GM04504 (cell line): Measurements from ENCODE around the gene STK32C.
"Not testable (repeated sequence)": the region's sequence is repeated elsewhere in the genome, so short reads cannot be mapped to it uniquely, and the experiment has no call there.

ENCODE experiments used
- DNase-seq: peaks from one replicate; pipeline ENCODE4 v3.0.0-alpha.2; 2012; ENCODE audit warnings: low read depth

STK32C gene

DNA sequence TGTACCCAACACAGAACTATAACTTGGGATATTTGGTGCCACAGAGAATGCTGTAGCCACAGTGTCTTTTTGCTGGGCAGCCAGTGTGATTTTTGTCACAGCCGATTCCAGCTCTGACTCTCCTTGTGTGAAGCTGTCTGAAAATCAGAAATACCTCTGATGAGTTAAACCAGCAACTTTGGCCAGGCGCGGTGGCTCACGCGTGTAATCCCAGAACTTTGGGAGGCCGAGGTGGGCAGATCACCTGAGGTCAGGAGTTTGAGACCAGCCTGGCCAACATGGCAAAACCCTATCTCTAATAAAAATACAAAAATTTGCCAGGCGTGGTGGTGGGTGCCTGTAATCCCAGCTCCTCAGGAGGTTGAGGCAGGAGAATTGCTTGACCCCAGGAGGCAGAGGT, 30.1 kb upstream of the STK32C start:
- not testable (repeated sequence) for DNase-seq

DNA sequence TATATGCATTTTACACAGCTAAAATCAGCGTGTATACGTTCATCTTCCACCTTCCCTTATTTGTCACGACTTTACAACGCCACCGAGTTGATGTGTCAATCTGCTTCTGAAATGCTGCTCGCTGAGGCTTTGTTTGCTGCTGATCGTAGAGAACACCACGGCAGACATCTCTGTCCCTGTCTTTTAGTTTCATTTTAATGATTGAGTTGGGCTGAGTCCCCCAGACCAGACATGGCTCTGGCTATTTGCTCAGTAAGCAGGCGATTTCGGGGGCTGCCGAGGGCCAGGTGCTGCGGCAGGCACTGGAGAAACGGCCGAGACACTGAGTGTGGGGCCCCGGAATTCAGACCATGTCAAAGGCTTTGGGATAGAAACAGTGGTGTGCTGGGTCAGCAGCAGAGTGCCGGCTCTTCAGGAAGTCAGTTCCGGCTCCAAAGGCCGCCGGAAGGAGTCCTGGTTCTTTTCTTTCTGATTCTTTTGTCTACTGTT, 29.2 kb upstream of the STK32C start:
- DNase-seq, result no peak

DNA sequence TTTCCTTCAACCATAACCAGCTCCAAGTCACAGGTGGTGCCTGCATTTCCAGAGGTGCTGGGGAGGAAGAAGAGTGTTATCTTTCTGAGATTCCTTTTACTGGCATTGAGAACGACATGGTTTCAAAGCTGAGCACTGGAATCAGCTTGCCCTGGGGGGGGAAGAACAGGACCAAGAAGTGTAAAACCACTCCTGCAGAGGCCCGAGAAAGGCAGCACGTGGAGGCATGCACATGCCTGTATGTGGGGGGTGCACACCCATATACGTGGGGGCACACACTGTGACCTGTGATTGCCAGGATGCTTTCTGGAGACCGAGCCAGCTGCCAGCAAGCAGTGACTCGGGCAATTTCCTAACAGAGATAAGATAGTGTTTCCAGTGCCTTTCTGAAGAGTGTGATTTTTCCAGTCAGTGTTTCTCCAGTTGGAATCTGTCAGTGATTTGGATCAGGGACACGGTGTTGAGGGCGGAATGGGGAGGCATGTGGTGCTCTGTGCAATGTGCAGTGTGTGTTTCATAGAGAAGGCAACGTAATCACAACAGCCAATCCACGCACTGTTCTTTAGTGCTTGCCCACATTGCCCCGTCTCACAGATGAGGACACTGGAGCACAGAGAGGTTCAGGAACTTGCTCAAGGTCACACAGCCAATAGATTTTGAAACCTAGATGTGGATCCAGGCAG, 28.5 kb upstream of the STK32C start:
- no peak for DNase-seq

DNA sequence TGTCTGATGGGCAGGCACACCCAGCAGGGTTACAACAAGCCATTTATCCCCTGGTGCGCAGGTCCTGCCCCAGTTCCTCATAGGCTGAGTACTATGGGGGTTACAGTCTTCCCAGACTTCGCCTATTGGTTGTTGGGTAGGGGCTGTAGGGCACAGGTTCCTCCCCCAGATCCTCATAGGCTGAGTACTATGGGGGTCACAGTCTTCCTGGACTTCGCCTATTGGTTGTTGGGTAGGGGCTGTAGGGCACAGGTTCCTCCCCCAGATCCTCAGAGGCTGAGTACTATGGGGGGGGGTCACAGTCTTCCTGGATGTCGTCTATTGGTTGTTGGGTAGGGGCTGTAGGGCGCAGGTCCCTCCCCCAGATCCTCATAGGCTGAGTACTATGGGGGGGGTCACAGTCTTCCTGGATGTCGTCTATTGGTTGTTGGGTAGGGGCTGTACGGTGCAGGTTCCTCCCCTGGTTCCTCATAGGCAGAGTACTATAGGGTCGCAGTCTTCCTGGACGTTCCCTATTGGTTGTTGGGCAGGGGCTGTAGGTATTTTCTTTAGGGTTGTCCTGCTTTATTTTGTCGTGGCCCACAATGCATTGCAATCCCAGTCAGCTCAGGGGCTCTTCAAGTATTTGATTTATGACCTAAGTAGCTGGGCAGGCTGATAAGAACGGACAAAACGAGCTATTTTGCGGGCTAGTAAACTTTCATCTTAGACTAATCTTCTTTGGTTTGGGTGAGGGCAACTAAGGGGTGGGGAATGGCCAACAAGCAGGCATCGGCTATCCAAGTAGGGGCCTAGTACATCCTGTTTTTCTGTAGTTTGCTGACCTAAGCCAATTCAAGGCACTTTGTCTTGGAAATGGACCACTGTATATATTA, 27.7 kb upstream of the STK32C start:
- DNase-seq, result no peak

DNA sequence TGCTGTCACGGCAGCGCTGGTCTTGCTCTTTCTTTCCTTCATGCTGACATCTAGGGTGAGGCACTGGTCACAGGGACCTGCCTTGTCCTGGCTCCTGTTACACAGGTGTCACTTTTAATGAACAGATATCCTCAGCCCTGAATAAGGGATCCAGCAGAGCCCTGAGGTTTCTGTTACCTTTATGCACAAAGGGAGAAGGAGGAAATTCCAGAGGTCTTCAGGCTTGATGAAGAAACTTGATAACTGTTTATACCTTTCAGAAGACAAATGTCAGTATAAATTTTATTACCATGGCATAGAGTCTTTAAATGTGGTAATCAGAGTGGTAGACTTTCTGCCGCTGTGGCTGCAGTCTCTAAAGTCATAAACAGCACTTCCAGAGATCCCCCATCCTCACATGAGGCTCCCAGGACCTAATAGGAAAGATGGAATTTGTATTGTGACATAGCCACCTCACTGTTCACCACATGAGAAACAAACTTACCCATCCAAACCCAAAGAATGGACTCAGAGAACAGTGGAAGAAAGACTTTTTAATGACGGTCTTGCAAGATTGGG, 27.0 kb upstream of the STK32C start:
- no peak for DNase-seq

DNA sequence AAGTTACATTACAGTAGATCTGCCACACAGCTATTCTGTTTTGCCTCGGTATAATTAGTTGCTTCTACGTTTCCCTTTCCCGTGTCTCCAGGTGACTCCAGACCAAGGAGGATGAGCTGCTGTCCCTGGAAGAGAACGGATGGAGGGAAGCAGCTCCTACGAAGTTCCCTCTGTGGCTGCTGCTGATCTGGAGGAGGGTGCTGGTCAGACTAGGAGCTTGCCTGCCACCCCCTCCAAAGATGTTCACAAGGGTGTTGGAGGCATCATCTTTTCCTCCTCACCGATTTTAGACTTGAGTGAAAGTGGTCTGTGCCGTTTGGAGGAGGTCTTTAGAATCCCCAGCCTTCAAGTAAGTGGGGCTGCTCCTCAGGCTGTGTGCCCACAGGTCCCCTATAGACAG, 25.6 kb upstream of the STK32C start:
- DNase-seq, result no peak

DNA sequence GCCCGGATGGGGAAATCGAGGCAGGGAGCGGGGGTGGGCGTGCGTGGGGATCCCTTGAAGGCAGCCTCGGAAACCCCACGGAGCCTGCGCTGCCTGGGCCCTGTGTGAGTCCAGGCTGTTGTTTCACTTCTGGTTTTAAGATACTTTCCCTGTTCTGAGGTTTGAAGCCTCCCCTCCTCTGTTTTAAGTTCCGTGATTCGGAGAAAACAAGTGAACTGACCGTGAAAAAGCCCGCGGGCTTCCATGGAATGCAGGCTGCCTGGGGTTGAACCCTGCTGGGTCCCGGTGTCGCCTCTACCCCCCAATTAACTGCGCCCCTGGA, 24.6 kb upstream of the STK32C start:
- no peak for DNase-seq

DNA sequence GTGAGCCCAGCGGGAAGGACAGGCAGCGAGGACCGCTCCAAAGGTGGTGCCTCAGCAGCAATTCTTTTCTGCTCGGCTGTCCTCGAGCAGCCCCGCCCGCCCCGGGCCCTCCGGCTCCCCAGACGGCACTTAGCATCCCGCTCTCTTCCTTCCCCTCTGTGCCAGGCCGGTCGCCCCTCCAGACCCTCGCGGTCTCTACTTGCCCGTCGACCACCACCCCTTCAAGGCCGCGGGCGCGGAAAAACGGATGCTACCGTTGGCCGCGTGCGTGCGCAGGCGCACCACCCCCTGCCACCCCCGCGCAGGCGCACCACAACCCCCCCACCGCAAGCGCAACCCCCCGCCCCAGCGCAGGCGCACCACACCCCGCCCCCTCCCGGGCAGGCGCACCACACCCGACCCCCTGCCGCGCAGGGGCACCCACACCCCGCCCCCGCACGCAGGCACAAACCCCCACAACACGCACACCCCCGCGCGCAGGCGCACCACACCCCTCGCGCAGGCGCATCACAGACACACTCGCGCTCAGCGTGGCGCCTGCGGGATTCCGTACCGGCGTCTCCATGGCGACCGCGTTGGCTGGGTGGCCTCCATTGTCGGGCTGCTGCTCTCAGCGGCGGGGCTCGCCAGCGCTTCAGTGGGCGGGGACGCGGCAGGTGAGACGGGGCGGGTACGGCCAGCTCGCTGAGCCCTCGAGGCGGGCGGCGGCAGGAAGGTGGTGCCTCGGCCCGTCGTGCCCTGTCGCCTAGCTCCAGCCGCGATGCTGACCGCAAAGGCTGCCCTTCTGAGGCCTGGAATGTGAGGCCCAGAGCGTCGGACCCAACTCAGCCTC, 24.1 kb upstream of the STK32C start, which contains the start of gene LRRC27:
Gene LRRC27, plus strand, starts transcription at position 593 of the 832 bp plus-strand sequence. CDS start 1,332 bp downstream, outside the sequence.
- peak; percentile 95 for DNase-seq

DNA sequence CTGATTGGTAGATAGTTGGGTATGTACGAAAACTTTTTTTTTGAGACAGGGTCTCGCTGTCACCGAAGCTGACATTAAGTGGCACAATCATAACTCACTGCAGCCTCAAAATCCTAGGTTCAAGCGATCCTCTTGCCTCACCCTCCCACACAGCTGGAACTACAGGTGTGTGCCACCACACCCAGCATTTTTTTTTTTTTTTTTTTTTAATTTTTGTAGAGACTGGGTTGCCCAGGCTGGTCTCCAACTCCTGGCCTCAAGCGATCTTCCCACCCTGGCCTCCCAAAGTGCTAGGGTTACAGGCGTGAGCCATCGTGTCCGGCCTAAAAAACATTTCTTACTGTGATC, 22.7 kb upstream of the STK32C start:
- no peak for DNase-seq

DNA sequence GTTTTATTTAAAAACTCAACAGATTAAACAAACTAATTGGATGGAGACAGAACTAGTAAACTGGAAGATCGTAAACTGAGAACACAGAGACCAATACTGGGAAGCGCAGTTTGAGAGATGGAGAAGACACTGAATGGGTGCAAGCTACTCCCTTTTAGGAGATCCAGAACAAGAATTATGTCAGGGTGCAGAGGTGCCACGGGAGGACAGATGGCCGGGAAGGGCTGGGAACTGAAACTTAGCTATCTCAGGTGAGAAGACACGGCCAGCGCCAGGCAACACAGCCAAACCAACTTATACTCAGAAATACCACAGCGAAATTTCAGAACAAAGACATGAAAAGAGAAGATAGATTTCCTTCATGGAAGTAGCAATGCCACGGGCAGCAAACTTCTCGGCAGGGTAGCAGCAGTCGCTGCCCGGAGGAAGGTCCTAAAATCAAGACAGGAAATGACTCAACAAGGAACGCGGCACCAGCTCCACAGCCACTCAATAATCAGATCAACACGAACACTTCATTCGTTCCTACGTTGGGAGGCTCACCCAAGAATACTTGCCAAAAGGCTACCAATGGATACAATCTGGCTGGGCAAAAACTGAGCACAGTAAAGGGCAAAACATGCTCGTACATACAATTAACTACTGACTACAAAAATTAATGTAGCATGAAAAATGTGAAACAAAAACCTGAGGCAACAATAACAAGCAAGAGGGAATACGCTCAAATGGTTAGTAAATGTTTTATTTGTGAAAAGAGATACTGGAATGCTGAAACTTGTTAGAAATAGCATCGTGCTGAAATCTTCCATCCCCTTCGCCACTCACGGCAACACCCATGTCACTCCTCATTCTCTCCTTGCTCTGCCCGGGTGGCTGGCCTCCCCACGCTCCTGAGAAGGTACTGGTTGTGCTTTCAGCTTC, 22.1 kb upstream of the STK32C start:
- DNase-seq, result peak; percentile 68

DNA sequence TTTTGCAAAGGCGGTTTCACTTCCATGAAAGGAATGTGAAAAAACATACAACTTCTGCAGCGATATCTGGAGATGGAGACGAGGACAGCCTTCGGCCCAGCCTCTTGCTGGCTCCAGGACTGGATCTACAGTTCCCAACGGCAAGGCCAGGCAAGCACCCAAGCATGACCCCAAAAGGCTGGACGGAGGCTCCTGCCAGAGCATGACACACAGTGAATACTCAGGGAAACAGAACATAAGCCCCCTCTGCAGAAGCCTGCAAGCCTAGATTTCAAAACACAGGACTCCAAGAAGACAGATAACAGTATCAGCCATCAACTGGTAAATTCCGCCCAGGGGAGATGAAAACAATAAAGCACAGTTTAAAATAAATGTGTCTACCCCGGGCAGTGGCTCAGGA, 21.0 kb upstream of the STK32C start:
- DNase-seq, result no peak

DNA sequence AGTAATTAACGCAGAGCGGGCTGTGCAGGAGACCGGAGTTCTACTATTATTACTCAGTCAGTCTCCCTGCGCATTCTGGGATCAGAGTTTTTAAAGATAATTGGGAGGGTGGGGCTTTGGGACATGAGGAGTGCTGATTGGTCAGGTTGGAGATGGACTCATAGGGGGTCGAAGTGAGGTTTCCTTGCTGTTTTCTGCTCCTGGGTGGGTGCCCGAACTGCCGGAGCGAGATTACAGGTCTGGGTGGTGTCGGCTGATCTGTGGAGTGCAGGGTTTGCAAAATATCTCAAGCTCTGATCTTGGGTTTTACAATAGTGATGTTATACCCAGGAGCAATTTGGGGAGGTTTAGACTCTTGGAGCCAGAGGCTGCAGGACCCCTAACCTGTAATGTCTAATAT, 20.4 kb upstream of the STK32C start:
- DNase-seq, result no peak

DNA sequence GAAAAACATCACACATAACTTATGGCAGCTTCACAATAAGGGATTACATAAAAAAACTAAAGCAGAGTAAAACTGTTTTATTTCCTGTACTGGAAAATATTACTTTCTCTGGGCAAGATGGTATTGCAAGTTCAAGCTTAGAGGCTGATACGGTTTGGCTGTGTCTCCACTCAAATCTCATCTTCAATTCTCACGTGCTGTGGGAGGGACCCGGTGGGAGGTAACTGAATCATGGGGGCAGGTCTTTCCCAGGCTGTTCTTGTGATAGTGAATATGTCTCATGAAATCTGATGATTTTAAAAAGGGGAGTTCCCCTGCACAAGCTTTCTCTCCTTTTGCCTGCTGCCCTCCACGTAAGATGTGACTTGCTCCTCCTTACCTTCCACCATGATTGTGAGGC, 19.2 kb upstream of the STK32C start:
- DNase-seq, result no peak

DNA sequence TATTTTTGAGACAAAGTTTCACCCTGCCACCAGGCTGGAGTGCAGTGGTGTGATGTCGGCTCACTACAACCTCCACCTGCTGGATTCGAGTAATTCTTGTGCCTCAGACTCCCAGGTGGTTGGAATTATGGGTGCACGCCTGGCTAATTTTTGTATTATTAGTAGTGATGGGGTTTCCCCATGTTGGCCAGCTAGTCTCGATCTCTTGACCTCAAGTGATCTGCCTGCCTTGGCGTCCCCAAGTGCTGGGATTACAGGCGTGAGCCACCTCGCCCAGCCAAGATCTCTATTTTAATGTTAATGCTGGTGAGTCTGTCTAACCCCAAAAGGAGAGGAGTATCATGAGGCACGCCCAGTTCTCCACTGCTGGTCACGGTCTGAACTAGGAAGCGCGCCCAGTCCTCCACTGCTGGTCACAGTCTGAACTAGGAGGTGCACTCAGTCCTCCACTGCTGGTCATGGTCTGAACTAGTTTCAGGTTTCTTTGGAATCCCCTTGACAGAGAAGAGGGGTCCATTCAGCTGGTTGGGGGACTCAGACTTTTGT, 18.7 kb upstream of the STK32C start:
- DNase-seq, result no peak

DNA sequence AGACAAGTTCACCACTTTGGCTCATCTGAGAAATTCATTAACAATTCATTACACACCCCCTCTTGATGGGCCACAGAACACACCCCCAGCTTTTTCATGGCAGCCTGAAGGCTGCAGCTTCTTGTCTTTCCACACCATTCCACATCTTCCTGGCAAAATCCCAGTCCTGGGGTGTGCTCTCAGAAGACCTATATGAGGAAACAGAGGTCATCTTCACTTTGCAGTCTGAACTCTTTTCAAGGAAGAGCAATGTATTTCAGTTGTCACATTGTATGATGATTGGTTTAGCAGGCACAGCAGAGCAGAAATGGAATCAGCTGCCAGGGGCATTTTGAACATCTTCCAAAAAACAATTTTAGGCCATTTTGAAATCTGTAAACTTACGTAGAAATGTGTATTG, 16.4 kb upstream of the STK32C start:
- DNase-seq, result no peak

DNA sequence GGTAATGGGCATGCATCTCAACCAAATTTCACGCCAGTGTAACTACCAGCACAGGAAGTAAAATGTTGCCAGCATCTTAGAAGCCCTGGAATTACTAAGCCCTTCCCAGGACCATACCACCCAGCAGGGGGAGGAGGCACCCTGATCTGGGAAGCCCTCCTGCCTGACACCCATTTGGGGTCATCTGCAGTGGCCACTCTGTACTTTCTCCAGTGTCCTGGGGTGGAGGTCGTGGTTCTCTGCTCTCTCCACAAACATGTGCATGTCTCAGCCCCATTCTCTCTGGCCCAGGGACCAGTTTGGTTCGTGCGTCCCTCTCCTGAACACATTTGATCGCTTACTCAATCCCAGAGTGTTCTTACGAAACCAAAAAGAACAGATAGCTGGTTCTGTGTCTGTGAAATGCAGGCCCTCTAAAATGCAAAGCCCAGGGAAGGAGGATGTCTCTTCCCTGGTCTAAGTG, 14.9 kb upstream of the STK32C start:
- peak; percentile 52 for DNase-seq

DNA sequence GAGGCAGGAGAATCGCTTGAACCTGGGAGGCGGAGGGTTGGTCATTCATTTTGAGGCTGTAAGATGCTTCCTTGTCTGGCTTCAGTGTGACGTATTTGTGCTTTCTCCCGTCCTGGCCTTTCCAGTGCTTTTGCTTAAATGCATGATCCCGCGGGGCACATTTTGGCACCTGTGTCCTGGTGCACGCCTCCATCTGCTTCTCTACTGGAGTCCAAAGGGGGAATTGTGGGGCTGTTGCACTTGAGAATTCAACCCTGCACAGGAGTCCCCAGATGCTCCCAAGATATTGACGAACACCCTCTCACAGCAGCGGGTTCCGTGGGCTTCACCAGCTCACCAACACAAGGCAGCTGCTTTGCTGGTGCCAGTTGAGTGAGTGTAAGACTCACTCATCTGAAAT, 14.0 kb upstream of the STK32C start:
- DNase-seq, result no peak

DNA sequence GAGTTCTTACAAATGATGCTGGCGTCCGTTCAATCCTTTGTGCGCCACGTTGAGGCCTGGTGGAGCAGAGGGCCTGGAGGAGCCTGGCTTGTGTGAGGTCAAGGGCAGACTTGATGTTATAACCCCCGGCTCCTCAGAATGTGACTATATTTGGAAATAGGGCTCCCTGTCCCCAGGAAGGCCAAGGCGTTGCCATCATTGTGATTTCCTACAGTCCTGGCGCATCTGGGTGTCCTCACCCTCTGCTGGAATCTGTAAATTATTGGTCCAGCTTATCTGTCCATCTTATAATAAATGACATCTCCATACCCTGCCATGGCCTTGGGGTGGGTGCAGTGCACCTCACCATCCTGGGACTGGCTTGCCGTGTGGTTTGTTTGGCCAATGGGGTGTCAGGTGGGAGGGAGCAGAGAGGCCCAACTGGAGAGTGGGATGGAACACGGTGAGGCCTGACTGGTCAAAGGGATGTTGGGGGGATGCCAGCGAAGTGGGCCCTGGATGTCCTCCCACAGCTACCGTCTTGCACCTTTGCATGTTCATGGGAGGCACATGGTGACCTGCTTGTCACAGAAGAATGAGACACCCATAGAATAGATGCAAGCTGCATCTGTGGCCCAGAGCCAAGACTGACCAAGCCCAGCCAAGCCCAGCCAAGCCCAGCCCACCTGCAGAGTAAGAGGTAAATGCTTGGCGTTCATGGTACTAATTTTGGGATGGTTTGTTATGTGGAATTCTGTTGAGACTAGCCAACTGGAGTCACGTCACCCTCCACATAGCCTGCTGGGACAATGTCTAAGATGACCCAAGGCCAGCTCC, 13.1 kb upstream of the STK32C start:
- DNase-seq, result no peak

DNA sequence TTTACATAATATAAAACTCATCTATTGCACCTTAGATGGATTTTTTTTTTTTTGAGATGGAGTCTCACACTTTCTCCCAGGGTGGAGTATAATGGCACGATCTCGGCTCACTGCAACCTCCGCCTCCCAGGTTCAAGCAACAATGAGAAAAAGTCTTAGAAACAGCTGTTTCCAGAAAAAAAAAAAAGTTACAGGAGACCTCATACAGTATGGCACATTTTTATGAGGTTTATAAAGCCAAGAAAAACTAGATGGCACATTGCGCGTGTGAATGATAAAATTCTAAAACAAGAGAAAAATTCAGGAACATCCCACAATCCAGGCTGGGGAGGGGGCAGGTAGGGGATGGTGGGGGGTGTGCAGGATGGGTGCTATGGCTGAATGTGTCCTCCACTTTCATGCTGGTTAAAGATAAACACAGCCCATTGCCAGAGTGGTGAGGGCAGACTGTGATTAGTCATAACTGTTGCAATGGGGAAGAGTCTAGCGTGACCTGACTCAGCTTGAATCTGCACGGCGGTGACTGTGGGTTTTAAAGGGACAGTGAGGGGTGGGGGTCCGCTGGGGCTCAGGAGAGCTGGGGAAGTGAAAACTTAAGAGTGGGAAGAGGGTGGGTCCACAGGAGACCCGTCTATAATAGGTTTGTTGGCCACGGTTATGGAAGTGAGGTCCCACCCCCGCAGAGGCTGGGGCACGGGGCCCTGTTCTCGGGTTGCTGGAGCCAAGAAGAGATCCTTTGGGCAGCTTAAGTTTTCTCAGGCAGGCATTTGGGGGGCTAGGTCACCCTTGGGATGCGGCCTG, 12.3 kb upstream of the STK32C start:
- DNase-seq, result peak; percentile 86
